GM19328 (cell line): ENCODE measurements around the gene NFASC.

Experiments used
- ATAC-seq: cut with Tn5 transposase; IDR thresholded peaks from one replicate; pipeline ENCODE4 v1.9.1; 2021; ENCODE audit warnings: mild to moderate bottlenecking, moderate library complexity; ENCODE audit not compliant: unreplicated experiment

NFASC gene

DNA sequence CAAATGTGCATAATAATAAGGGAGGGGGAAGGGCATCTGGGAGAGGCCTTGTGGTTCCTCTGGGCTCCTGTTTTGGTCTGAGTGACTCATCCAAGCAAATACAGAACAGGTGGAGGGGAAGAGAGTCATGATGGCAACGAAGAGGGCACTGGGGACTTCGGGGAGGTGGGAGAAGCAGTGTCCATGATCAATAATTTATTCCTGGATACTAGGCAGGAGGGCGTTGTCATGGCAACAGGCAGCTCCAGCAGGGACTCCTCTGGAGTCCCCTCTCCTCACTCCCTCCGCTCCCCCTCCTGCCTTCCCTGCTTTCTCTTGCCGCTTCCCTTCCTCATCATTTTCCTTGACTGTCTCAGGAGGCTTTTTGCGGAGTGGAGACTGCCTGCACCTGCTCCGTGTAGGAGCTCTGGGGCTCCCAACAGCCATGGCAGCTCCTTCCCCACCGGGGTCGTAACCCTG is 12.3 kb upstream of the NFASC start:
- ATAC-seq = no peak

DNA sequence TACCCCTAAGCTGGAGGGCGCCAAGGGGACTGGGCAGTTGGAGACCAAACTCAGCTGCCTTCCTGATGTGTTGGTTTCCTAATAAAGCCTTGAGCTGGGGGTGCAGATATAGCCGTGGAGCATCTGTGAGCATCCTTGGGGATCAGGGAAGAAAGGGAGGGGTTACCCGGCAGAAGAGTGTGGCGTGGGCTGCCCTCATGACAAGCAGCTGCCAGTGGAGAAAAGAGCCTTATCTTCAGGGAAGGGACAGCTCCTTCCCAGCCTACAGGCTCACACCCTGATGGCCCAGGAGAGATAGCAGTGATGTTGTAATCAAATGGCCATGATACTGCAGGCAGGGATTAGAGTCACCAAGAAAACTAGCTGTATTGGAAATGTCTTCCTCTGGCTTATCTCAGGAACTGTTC is 10.8 kb upstream of the NFASC start:
- no peak for ATAC-seq

DNA sequence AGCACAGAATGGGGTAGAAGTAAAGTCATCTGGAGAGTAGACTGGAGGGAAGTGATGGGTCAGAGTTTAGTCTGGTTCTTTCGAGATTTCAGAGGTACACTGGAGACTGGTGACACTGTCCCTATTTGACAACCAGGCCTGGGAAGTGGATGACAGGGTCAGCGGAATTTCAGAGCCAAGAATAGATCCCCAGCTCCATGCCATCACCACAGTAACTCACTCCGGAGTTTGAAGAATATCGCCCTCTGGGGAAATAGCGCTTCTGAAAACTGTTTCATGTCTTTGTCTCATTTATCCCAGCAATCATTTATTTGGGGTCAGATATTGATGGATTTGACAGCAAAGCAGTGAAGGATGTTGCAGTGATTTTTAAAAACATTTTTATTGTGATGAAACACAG is 7.6 kb upstream of the NFASC start:
- ATAC-seq = no peak

DNA sequence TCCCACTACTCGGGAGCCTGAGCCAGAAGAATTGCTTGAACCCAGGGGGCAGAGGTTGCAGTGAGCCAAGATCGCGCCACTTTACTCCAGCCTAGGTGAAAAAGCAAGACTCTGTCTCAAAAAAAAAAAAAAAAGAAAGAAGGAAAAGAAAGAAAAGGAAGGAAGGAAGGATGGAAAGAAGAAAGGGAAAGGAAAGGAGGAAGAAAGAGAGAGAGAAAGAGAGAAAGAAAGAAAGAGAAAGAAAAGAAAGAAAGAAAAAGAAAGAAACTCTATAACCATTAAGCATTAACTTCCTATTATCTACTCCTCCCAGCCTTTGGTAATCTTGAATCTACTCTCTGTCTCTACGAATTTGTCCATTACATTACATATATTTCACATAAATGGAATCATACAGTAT is 6.9 kb upstream of the NFASC start:
- ATAC-seq = no peak

GRCh38 chr1:204866051-204866596 is 4.5 kb upstream of the NFASC start:
- no peak for ATAC-seq

DNA sequence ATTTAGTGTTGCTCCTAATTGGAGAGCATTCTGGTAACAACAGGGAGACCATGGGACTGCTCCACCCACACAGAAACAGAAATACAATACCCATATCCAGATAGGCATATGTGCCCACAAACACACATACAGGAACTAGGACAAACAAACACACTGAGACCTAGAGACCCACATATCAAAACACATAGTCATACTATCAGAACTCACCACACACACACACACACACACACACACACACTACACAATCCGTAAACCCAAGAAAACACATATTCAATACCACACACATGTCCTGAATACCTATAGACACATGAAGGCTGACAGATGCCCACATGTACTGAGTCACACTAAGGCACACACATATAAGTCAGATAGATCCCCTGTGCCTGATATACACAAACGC is 3.5 kb upstream of the NFASC start:
- no peak for ATAC-seq

- no peak for ATAC-seq
Measured at GRCh38 chr1:204867666-204868339, 2.9 kb upstream of the NFASC start.

DNA sequence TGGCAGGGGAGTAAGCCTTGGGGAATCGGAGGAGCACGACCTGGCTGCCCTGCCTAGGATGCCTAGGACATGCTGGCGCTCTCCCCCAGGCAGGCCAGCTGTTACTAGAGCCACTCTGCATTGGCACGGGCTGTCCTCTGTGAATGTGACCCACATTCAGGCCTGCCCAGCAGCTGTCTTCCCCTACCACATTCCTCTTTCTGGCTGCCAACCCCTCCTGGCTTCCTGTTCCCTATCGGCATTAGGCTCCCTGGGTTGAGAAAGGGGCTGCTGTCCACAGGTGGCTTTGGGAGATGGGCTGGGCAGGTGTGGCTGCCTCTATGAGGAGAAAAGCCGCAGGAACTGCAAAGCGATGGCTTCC is 2.3 kb upstream of the NFASC start:
- ATAC-seq = no peak

DNA sequence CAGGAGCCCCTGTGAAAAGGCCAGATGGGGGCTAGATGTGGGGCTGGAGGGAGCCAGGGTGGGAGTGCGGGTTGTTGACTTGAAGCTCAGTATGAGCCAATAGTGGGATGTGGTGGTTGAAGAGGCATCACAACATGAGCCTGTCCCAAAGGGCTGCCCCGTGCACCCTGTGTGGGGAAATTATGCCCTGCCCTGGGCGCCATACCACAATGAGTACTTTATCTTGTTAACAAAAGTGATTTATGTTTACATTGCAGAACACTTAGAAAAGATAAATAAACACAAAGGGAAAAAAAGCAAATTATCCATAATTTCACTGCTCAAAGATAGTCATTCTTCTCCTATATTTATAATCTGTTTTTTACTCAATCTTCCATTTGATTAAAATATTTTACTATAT is 1.6 kb upstream of the NFASC start:
- ATAC-seq = no peak

DNA sequence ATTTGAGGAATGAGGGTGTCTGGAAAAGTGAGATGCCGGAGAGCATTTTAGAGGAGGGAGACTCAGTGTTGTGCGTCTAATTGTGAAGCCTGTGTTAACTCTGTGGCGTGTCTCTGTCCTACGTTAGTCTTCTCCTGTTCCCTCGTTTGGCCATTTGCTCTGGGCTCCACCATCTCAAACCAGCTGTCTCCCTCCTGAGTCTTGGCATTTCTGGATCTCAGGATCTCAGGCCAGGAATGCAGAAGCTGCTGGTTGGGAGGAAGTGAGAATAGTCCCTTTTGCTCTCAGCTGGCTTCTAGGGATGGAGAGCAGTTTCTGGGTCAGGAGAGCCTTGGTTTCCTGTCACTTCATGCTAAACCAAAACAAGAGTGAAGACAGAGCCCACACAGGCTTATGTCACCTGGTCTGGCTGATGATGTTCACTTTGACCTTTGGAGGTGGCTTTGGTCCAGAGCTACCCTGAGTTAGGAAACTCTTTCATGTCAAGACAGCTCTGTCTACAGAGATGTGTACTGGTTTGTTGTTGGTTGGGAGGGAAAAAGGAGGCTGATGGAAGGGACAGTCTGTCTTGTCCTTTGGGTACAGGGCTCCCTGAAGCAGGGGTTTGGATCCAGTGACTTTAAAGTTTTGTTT is 859 bp downstream of the NFASC start:
- ATAC-seq = no peak

DNA sequence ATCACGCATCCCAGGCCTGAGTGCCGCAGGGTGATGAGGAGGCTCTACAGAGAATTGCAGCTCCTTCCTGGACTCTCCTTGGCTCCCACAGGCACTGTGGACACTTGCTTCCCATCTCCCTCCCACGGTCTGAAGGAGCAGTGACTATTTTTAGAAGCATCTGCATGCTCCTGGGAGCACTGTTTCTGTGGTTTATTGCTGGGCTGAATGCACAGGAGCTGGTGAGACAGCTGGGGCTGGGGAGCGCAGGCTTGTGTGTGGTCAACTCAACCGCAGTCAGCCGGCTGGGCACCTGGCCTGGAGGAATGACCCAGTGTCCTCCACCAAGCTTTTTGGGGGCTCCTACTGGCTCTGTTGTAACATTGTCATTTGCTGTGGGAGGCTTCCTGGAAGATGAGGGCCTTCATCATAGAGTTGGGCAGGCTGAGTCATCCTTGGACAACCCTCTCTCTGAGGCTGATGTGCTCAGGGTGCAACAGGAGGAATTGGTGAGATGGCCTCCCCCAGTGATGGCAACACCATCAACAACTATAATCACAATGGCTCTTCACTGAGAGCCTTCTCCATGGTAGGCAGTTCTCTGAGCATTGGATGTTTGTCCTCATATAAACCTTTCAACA is 1.7 kb downstream of the NFASC start:
- ATAC-seq = no peak

DNA sequence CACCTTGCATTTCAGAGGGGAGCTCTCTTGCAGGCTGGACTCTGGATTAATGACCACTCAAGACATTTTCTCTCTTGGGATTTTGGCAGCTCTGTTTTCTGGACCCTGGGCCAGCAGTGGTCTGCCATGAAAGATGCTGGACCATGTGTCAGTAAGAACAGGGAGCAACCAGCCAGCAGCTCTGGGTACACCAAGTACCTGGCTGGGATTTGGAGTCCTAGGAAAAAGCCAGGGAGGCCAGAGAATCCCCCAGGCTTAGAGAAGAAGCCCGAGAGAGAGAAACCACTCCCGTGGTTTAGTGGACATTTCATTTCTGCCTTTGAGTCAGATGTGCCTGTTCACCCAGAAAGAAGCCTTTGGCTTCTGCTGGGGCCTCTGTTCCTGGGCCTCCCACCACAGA is 2.5 kb downstream of the NFASC start:
- no peak for ATAC-seq

DNA sequence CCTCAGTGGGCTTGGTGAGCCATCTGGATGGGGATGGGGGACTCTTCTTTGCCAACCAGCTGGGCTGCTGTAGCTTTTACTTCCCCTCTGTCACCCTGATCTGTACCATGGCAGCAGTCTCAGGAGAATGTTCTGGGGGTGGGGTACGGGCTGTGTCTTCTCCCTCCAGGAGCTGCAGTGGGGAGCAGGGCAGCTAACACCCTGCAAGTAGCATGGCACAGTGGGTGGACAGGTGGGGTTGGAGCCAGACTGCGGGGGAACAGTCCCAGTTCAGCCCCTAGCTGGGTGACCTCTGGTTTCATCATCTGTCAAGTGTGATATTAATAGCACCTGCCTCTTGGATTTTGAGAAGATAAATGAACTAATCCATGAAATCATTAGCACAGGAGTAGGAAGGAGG is 3.1 kb downstream of the NFASC start:
- ATAC-seq = no peak

GRCh38 chr1:204874274-204874673 is 3.6 kb downstream of the NFASC start:
- ATAC-seq = no peak

DNA sequence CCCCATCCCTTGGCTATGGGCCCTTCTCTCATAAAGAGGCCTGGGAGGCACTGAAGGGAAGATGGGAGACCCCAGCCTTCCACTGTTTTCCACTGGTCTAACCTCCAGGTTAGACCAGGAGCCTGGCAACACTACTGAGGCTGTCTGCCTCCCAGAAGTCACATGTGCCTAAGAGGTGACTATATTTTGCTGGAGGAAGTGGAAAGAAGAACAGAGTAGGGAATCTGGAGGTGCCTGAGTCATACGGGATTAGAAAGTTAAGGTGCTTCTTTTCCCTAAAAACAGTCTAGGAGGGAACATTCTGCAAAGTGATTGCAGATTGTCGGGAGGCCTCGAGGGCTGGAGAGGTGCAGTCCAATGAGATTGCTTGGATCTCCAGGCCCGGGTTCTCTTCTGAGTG is 4.6 kb downstream of the NFASC start:
- ATAC-seq = no peak

GRCh38 chr1:204878621-204879234 is 8.1 kb downstream of the NFASC start:
- no peak for ATAC-seq

- no peak for ATAC-seq
Measured at GRCh38 chr1:204879351-204879750, 8.7 kb downstream of the NFASC start.

DNA sequence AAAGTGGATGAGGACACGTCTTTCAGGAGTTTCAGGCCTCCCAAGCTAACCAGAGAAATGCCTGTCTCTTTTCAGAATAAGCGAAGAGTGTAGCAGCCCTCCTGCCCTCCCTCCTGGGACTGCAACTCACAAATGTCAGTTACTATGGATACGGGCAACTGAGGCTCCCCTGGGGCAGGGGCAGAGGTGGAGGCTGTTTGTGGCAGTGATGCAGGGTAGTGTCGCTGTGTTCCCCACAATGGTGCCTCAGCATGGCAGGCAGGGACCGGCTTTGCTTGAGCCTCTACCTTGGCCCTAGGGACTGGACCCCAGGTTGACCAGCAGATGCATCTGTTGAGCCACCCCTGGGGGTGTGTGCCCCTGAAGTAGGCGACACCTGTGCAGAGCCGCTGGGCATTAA is 10.2 kb downstream of the NFASC start:
- no peak for ATAC-seq

GRCh38 chr1:204882479-204882878 is 11.8 kb downstream of the NFASC start:
- ATAC-seq = no peak

DNA sequence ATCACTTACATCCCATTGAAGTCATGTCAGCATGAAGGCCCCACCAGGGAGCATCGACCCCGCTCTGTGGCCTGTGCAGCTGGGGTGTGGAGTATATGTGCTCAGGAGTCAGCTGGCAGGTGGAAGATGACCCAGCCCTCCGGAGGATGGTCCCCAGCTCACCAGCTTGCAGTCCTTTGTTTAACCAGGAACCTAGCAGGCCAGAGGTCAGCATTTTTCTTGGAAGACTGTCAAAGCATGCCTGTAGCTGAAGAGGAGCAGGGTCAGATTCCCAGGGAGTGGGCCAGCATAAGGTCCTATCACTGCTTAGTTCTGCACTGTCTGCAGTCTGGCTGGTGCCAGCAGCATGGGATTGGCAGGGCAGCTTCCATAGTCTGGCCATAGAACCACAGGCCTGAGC is 12.7 kb downstream of the NFASC start:
- ATAC-seq = no peak

DNA sequence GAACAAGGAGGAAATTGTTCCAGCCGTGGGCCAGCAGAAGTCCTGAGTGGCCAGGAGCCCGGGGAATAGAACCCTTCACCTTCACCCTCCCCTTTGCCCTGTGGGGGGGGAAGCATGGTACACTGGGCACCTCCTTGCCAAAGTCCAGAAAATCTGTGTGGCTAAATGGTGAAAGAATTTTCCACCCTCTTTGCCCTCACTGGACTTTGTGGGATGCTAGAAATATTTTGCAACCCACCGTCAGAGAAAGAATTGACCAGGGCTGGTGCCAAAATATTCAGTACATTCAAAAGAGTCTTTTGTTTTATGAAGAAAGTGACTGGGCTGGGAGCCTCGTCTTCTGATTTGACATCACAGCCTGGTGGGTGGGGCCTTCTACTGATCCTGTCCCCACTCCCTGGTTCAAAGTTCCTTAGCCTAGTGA is 14.6 kb downstream of the NFASC start:
- no peak for ATAC-seq

DNA sequence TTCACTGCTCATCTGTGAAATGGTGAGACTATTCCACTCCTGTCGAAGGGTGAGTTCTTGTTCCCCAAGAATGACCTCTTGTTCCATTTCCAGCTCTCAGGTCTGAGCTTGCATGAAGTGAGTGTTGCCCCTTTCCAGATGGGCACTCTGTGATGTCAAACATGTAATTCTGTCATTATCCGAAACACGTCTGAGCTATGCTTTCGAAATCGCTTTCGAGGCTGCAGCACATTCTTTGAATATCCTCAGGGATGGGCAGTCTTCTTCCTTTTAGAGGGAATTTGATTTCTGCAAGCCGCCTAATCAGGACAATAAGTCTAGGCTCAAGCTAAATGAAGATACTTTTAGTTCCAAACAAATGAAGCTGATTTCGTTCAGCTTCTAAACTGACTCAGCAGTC is 15.1 kb downstream of the NFASC start:
- ATAC-seq = no peak
